Stimulated activated CD8-positive, alpha-beta memory T cell treated with anti-CD3 and anti-CD28 coated beads, Interleukin-4, amount 100 ng/mL, for 24 hours (primary cell): ENCODE results near the gene MOV10L1.

Source experiments
- DNase-seq: peaks from one replicate; pipeline ENCODE4 v3.0.0-alpha.2; 2020; ENCODE audit warnings: low read depth

Gene MOV10L1

DNA sequence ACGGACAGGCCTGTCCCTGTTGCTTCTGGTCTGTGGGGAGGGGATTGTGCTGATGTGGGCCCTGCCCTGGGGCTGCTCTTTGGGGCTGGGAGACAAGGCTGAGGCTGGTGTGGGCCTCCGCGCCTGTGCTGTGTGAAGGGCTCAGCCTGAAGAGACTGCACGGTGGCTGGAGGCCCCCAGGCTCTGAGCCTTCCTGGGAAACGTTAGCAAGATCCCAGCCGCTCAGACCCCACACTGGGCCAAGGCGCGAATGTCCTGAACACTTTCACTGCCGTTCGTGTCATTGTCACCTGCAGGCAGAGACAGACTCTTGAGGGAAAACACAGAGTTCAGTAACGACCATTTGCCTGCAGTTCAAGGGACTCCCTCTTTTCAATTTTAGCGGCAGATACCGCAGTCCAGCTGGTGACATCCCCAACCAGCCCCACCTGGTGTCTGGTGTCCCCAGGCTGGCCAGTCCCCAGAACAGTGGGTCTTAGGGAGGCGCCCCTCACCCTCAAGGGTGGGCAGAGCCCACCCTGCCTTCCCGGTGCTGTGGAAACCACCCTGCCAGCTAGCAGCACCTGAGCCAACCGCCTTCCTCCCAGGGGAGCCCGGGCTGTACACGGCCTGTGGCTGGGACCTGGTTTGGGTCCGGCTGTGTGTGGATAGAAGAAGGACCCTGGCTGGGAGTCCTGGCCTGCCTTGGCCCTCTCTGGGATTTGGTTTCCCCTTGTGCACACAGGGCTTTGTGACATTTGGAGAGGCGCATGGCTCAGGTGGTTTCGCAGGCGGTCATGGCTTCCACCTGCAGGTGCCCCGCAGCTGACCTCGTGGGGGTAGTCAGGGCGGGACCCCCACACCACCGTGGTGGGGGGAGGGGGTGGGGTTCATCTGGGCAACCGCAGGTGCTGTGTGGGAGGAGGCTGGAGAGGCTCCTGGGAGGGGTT is 86.4 kb downstream of the MOV10L1 start:
- DNase-seq, result no peak

DNA sequence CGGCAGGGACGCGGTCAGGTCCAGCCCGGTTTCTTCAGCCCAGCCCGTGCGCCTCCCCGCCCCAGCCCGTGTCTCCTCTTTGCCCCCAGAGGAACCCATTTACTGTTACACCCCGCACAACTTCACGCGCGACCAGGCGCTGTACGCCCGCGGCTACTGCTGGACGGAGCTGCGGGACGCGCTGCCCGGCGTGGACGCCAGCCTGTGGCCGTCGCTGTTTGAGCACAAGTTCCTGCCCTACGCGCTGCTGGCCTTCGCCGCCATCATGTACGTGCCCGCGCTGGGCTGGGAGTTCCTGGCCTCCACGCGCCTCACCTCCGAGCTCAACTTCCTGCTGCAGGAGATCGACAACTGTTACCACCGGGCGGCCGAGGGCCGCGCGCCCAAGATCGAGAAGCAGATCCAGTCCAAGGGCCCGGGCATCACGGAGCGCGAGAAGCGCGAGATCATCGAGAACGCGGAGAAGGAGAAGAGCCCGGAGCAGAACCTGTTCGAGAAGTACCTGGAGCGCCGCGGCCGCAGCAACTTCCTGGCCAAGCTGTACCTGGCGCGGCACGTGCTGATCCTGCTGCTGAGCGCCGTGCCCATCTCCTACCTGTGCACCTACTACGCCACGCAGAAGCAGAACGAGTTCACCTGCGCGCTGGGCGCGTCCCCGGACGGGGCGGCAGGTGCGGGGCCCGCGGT is 87.2 kb downstream of the MOV10L1 start:
- no peak for DNase-seq

DNA sequence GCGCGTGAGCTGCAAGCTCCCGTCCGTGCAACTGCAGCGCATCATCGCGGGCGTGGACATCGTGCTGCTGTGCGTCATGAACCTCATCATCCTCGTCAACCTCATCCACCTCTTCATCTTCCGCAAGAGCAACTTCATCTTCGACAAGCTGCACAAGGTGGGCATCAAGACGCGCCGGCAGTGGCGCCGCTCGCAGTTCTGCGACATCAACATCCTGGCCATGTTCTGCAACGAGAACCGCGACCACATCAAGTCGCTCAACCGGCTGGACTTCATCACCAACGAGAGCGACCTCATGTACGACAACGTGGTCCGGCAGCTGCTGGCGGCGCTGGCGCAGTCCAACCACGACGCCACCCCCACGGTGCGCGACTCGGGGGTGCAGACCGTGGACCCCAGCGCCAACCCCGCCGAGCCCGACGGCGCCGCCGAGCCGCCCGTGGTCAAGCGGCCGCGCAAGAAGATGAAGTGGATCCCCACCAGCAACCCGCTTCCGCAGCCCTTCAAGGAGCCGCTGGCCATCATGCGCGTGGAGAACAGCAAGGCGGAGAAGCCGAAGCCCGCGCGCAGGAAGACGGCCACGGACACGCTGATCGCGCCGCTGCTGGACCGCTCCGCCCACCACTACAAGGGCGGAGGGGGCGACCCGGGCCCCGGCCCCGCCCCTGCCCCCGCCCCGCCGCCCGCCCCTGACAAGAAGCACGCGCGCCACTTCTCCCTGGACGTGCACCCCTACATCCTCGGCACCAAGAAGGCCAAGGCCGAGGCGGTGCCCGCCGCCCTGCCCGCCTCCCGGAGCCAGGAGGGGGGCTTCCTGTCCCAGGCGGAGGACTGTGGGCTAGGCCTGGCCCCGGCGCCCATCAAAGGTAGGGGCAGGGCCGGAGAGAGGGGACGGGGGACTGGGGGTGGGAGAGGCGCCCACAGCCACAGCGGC is 88.0 kb downstream of the MOV10L1 start:
- DNase-seq, result no peak

DNA sequence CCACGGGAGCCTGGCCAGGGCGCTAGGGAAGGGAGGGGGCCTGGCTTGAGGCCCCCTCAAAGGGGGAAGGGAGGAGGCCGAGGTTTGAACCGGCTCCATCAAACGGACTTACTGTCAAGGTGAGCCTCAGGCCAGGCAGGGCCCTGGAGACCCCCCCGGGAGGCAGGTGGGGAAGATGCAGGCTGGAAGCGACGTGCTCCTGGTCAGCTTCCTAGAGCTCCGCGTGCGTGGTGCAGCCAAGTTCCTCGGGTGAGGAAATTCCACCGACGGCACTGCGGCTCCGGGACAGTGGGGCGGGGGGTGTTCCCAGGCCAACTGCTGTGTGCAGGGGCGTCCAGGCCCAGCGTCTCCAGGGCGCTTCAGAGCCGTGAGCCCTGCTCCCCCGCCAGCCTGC is 88.7 kb downstream of the MOV10L1 start:
- DNase-seq, result no peak

DNA sequence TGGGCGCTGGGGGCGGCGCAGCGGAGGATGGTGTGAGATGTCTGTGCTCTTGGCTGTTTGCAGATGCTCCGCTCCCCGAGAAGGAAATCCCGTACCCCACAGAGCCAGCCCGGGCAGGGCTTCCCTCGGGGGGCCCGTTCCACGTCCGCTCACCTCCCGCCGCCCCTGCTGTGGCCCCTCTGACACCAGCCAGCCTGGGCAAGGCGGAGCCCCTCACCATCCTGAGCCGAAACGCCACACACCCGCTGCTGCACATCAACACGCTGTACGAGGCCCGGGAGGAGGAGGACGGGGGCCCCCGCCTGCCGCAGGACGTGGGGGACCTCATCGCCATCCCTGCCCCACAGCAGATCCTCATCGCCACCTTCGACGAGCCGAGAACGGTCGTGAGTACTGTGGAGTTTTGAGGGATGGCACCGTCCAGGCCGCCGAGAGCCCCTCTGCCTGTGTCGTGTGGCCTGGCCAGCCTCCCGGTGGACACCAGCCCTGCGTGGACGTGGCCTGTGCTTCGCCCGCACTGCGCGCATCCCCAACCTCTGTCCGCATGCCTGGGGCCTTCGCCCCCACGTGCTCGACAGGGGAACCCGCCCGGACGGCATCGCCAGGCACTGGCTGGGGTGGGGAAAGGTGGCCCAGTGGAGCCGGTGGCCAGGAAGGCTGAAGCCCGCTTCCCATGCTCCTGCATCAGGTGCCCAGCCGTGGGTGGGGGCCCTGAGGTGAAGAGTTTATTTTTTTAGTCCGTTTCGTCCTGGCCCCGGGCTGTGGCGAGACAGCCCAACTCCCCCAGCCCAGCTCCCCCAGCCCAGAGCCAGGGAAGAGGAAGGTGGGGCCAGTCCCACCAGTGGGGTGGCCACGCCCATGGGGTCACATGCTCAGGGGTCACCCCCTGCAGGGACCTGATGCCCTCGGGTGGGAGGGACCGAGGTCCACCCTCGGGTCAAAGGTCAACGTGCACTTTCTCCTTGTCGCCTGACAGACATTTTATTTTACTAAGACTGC is 89.4 kb downstream of the MOV10L1 start:
- no peak for DNase-seq

DNA sequence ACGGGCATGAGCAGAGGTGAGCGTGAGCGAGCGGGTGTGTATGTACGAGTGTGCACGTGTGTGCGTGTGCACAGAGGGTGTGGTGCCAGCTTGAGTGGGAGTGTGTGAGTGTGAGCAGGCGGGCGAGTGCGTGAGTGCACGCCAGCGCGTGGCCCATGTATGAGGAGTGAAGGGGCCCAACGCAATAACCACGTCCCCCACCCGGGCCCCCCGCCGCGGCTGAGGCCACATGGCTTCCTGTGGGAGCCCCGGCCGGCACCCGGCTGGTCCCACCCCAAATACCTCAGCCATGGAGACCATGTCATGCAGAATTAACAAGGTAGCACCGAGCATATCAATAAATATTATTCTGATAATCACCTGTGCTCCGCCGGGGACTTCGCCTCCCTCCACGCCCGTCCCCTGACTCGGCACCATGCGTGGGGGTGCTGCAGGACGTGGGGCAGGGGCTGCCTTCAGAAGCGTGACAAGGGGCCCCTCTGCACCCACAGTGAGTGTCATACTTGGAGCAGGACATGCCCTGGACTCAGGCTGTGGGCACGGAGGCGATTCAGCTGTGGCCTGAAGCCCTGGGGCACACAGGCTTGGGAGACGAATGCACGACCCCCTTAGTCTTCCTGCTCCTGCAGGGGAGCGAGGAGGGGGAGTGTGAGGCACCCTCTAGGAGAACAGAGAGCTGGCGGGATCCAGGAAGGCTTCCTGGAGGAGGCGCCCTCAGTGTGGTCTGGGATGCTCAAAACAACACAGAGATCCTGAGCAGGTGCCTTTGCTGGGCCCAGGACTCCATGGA is 90.3 kb downstream of the MOV10L1 start:
- DNase-seq, result no peak

DNA sequence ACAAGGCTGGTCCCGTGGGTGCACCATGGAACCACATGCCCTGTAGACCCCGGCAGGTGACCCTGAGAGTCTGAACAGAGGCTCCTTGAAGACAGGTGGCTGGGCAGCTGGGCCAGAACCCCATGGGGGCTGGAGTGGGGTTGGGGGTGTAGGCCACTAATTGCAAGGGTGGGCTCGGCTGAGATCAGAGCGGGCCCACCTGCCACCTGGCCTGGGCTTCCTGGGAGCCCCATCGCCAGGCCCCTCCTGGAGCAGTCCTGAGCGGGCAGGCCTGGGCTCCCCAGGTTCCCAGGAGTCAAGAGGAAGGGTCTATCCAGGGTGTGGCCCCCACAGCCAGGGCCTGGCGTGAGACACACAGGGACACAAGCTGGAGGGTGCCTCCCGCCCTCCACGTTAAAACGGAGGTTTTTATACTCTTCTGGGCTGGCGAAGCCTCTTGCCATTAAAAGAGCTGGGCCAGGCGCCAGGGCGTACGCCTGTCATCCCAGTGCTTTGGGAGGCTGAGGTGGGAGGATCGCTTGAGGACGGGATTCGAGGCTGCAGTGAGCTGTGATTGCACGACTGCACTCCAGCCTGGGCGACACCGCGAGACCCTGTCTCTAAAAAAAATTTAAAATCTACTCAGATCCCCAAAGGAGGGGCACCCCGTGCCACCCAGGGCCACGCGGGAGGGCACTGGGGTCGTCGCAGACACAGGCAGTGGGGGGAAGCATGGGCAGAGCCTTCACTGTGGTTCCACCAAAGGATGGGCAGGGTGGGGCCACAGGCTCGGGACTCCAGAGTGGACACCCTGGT is 91.1 kb downstream of the MOV10L1 start:
- no peak for DNase-seq

DNA sequence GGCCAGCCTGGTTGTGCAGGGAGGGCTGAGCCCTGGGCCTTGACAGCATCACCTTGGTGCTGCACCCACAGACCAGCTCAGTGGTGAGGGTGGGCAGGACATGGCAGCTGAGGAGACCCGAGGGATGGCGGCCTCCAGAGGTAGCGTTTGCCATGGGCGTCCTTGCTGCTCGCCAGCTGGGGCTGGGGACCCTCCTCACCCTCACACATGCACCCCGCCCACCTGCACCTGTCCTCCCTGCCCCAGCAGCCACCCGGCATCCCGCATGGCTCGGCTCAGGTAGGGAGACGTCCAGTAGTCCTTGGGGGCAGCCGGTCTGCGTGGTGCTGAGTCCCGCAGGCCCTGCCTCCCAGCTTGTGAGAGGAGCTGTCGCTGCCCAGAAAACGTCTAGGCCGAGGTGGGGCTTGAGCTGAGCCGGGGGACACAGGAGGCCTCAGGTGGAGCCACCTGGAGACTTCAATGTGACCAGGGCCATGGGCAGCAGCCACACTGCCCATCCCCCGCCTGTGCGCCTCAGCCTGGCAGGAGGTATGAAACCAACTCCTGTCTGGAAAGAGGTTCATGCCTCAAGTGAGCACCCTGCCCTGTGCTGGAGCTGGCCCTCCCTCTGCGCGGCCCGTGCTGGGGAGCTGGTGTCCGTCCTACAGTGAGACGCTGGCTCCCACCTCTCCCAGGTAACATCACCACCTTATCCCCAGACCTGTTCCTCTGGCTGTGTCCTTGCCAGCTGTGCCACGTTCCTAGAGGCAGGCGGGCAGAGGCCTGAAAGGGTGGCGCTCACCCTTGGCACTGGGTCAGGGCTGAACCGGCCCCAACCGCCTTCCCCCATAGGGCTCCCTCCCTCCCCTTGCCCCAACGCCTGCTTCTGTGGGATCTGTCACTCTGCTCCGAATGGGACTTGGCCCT is 92.6 kb downstream of the MOV10L1 start:
- no peak for DNase-seq

DNA sequence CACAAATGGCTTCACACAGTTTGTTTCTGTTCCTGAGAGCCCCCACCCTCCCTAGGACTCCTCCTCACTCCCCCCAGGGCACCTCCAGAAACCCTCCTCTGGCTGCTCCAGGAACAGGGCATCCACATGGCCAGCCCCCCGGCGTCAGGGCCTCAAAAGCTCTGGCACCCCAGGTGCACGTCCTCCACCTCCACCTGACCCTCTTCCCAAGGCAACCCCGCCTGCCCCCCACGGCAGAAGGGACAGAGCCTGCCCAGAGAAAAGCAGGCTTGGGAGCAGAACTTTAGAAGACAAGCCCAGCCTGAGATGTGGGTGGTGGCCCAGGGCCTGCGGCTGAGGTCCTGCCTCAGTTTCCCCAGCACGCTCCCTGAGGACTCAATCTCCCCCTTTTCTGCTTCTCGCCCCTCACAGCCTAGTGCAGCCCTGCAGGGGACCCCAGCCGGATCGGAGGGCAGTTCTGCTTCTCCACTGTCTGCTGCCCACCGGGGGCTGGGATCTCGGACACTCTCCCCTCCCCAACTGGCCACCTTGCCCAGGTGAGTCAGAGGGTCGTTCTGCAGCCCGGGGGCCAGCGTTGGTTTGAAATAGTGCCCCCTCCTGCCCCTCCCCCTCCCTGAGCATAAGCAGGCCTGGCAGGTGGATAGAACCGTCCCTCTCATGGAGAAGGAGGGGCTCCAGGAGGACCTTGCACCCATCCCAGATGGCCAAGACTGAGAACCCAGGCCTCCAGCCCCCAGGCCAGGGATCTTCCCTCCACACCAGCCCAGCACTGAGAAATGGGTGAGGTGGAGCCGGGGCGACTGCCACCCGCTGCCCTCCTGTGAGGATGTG is 93.5 kb downstream of the MOV10L1 start:
- DNase-seq, result no peak

DNA sequence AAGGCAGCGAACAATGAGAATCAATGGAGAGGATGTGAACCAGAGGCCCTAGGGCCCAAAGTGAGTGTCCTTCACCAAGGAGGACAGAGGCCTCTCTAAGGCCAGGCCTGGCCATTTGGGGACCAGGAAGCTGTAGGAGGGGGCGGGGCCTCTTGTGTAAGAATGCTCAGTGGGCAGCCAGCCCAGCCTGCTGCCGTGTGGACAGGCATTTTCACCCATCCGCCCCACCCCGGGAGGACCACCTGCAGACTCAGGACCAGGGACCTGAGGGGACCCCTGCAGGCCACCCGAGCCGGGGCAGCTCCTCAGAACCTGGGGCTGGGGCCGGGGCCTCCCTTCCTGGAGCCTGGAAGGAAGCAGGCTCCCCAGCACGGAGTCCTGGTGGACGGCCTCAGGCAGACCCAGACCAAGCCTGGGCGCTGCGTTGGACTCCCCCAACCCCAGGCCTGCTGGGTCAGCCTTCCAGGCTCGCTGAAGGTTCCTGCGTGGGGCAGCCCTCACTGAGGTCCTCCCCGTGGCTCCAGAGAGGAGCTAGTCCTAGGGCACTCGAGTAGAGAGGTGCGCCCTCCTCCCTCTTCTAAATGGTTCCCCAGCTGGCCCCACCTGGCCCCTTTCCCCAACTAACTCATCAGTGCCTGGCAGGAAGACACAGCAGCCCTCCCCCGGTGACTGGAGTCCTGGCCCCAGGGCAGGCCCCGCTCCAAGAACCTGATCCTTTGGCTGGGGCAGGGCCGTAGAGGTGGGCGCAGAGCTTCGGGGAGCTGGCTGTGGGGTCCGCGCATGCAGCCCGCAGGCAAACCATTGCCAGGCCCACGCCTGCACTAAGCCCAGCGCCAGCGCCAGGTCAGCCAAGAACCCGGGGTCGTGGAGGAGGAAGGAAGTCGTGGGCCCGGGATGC is 94.4 kb downstream of the MOV10L1 start:
- no peak for DNase-seq

DNA sequence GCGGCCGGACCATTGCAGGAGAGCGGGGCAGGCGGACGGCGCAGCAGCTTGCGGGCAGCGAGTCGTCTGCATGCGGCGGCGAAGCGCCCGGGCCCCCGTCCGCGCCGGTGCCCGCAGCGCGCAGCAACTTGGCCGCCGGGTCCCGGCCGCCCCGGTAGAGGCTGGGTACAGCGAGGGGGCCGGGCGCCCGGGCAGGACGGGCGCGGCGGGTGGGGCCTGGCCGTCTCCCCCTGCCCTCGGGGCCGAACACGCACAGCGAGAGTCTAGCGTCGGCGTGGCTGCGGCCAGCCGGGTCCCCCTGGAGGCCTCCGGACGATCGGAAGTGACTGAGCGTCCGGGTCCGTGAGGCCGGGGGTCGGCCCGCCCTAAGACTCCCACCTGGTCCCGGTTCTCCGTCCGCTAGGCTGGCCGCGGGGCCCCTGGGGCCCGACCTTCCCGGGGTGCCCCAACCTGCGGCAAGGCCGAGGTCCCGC is 95.1 kb downstream of the MOV10L1 start:
- DNase-seq, result no peak

DNA sequence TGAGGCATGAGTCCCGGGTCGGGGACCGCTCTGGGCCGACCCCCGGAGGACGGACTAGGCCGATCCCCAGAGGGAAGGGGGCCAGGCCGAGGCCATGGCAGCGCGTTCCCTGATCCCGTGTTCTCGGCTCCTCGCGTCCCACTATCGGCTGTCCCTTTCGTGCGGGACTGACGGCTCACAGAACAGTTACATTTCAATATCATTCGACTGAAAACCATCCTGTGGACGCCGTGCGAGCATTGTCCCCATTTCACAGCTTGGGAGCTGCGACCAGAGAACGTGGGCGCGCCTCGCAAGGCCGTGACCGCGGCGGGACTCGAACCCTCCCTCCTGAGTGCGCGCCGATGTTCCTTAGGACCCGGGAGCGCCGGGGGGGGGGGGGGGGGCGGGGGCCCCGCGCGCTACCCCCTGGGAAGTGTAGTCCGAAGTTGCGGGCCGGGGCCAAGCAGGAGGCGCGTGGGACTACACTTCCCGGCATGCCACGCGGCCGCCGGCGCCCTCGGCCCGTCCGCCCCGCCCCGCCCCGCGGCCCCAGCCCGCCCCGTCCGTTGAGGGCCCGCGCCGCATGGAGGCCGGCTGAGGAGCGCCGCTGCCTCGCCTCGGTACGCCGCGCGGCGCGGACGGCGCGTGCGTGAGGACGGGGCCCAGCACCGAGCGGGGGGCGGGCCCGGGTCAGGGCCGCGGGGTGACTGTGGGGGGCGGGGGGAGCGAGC is 95.7 kb downstream of the MOV10L1 start, which contains the start of gene TRABD:
TRABD (plus strand) TSS at position 539 of the 713 bp plus-strand sequence. CDS start 7,148 bp downstream, outside the sequence.
- peak; percentile 82 for DNase-seq

DNA sequence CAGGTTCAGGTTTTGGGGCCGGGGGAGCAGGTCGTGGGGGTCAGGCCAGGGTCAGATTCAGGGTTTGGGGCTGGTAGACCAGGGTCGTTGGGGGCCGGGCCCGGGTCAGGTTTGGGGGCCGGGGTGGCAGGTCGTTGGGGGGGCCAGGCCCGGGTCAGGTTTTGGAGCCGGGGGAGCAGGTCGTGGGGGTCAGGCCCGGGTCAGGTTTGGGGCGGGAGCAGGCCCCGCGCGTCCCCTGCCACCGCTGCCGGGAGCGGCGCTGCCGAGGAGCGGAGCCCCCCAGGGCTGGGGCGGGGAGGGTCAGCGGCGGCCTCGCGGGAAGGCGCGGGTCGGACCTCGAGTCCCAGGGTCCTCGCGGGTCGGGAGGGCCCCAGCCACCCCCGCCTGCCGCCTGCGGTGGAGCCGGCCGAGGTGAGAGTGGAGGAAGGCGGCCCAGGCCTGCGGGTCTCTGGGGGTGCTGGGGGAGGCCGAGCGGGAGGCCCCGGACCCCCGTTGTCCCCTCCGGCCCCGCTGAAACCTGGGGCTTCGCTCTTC is 96.4 kb downstream of the MOV10L1 start:
- no peak for DNase-seq

DNA sequence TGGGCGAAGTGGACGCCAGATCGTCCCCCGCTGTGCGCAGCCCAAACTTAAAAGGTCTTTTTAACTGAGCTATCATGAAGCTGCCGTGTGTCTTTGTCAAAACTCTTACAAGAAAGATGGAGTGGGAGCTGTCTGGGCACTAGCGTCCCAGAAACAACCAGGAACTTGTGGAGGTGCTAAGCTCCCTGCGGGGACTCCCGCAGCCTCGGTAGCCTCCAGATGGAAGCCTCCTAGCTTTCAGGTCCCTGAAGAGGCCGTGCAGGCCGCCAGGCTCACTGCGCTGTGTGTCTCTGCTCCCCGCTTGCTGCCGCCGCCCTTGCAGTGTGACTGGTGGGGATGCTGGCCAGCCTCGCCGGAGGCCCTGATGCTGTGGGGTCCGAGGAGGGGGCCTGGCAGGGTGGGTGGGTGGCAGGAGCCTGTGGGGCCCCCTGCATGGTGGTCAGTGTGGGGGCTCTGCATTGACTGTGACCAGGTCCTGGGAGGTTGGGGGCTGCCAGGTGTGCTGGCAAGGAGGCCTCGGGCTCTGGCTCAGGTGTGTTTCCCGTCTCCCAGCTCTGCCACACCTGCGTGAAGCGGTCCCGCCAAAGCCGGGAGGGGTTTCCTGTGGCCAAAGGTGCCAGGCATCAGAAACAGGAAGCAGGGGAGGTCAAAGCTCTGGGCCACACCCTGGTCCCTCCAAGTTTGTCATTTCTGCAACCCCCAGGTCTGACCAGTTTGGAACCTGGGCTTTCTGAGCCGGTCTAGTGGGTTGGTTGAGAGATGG is 97.1 kb downstream of the MOV10L1 start:
- no peak for DNase-seq
